Nephron (organoid): Measurements from ENCODE around the gene KCNH1.

Experiments
- H3K27ac Mint-ChIP-seq, 3 experiments: 2 replicates each; pipeline ENCODE4 v1.8.0; 2020; ENCODE audit warnings: mixed read lengths in 3 of 3, mild to moderate bottlenecking in 2 of 3, moderate library complexity in 1 of 3
- H3K27me3 Mint-ChIP-seq: 2 replicates; pipeline ENCODE4 v1.8.0; 2021; ENCODE audit warnings: low read depth, mild to moderate bottlenecking, moderate library complexity, mixed read lengths
- H3K36me3 Mint-ChIP-seq: 2 replicates; pipeline ENCODE4 v1.8.0; 2020; ENCODE audit warnings: low read depth, mixed read lengths
- H3K4me1 Mint-ChIP-seq: 2 replicates; pipeline ENCODE4 v1.8.0; 2020; ENCODE audit warnings: mixed read lengths
- H3K4me3 Mint-ChIP-seq, 3 experiments: 2 replicates each; pipeline ENCODE4 v1.8.0; 2020; ENCODE audit warnings: mild to moderate bottlenecking in 3 of 3, mixed read lengths in 3 of 3, moderate library complexity in 2 of 3
- H3K9me3 Mint-ChIP-seq: 2 replicates; pipeline ENCODE4 v1.8.0; 2020; ENCODE audit warnings: mixed read lengths
- CTCF ChIP-seq, 3 experiments: fragments of 200-600 bp; sonication (generic); IDR thresholded peaks; one replicate each; pipeline ENCODE4 v1.5.0; 2021; ENCODE audit warnings: antibody characterized with exemption in 3 of 3; ENCODE audit not compliant: unreplicated experiment in 3 of 3

Gene KCNH1

GRCh38 chr1:210657806-210658205, 476.1 kb downstream of the KCNH1 start:
- H3K9me3 Mint-ChIP-seq: peaks cover 10% of the 10 kb centered on the region
- H3K27ac Mint-ChIP-seq: no peak overlapping the region
- H3K4me3 Mint-ChIP-seq: no peak overlapping the region
- no peak for TF ChIP-seq CTCF (IDR thresholded peaks at IDR 0.05; ENCODE audit: unreplicated experiment in 3 of 3)
- H3K36me3 Mint-ChIP-seq: no peaks in the 10 kb centered on the region
- H3K4me1 Mint-ChIP-seq: peaks cover 9% of the 10 kb centered on the region
- no peaks in the 10 kb centered on the region for H3K27me3 Mint-ChIP-seq

GRCh38 chr1:210655511-210655910, 478.4 kb downstream of the KCNH1 start:
- no peak overlapping the region for H3K27ac Mint-ChIP-seq
- H3K27me3 Mint-ChIP-seq: no peaks in the 10 kb centered on the region
- H3K4me3 Mint-ChIP-seq: no peak overlapping the region
- H3K9me3 Mint-ChIP-seq: peaks cover 11% of the 10 kb centered on the region
- peaks cover 2% of the 10 kb centered on the region for H3K4me1 Mint-ChIP-seq
- H3K36me3 Mint-ChIP-seq: no peaks in the 10 kb centered on the region
- TF ChIP-seq CTCF (IDR thresholded peaks at IDR 0.05; ENCODE audit: unreplicated experiment in 3 of 3): no peak

GRCh38 chr1:210654176-210654981, 479.6 kb downstream of the KCNH1 start:
- H3K27me3 Mint-ChIP-seq: no peaks in the 10 kb centered on the region
- no peak overlapping the region for H3K4me3 Mint-ChIP-seq
- peaks cover 11% of the 10 kb centered on the region for H3K9me3 Mint-ChIP-seq
- no peak for TF ChIP-seq CTCF (IDR thresholded peaks at IDR 0.05; ENCODE audit: unreplicated experiment in 3 of 3)
- no peaks in the 10 kb centered on the region for H3K36me3 Mint-ChIP-seq
- H3K27ac Mint-ChIP-seq: no peak overlapping the region
- H3K4me1 Mint-ChIP-seq: peaks cover 8% of the 10 kb centered on the region

GRCh38 chr1:210653771-210654170, 480.2 kb downstream of the KCNH1 start:
- H3K36me3 Mint-ChIP-seq: no peaks in the 10 kb centered on the region
- H3K27me3 Mint-ChIP-seq: no peaks in the 10 kb centered on the region
- peaks cover 8% of the 10 kb centered on the region for H3K4me1 Mint-ChIP-seq
- H3K27ac Mint-ChIP-seq: no peak overlapping the region
- H3K4me3 Mint-ChIP-seq: no peak overlapping the region
- peaks cover 11% of the 10 kb centered on the region for H3K9me3 Mint-ChIP-seq
- TF ChIP-seq CTCF (IDR thresholded peaks at IDR 0.05; ENCODE audit: unreplicated experiment in 3 of 3): no peak

GRCh38 chr1:210652329-210652954, 481.5 kb downstream of the KCNH1 start:
- Mint-ChIP-seq H3K27ac (no peak overlapping the region), H3K4me3 (no peak overlapping the region), H3K36me3 (no peaks in the 10 kb centered on the region), H3K9me3 (peaks cover 6% of the 10 kb centered on the region), H3K27me3 (no peaks in the 10 kb centered on the region), H3K4me1 (peaks cover 21% of the 10 kb centered on the region)
- no peak for TF ChIP-seq CTCF (IDR thresholded peaks at IDR 0.05; ENCODE audit: unreplicated experiment in 3 of 3)
